DMS 273 treated with DMSO at 0.1 percent for 48 hours (cell line): ENCODE results near the gene TGFBRAP1.

Experiments used
- DNase-seq: peaks from one replicate; lab custom pipeline; 2025; lab: John Stamatoyannopoulos, UW

Gene TGFBRAP1

DNA sequence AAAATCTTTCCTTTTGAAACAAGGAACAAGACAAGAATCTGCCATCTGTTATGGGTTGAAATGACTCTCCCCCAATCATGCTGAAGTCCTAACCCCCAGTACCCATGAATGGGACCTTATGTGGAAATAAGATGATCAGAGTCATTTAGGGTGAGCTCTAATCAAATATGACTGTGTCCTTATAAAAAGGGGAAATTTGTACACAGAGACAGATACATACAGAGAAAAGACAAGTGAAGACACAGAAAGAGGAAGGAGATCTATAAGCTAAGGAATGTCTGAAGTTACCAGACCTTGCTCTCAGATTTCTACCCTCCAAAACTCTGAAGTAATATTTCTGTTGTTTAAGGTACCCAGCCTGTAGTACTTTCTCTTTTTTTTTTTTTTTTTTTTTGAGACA, 15.7 kb downstream of the TGFBRAP1 start:
- DNase-seq, result no peak

DNA sequence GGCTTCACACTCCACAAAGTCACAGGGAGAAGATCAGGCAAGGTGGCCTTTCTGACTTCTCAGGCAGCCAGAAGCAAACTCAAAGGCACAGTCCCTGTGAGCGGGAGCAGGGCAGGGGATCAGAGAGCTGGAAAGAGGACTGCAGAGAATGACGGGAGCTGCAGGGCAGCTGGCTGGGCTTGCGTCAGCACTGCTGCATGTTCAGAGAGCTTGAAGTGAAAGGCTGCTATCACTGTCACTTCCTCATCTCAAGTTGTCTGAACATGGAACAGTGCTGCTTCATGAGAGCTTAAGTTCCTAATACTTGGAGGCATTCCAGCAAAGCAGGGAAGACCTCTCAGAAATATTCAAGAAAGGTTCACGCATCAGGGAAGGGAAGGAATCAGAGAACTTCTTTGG, 20.4 kb downstream of the TGFBRAP1 start:
- no peak for DNase-seq

DNA sequence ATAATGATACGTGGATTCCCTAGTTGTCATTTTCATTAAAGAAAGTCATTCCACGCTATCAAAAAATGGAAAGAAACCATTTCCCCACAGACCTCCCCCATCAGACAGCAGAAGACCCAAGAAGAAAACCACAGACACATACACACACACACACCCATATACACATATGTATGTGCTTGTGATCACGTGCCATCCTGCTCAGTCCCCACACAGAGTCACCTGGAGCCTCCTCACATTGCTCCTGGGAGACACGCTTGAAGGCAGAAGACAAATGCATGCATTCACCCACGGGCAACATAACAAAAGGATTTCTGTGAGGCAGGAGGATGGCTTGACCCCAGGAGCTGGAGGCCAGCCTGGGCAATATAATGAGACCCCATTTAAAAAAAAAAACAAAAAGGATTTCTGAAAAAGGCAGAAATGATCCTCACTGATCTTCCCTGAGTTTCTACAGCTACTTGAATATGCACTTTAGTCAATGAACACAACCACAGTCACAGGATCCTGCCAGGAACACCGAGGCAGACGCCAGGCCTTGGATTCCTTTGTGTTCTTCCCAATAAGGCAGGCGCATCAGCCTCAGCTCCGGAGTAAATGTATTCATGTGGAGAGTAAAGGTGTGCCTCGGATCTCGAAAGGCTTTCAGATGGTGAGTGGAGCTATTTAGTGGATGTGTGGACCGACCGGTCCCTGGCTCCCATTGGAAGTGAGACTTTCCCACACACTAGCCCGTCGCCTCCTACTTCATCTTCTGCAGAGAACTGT, 21.0 kb downstream of the TGFBRAP1 start:
- no peak for DNase-seq

DNA sequence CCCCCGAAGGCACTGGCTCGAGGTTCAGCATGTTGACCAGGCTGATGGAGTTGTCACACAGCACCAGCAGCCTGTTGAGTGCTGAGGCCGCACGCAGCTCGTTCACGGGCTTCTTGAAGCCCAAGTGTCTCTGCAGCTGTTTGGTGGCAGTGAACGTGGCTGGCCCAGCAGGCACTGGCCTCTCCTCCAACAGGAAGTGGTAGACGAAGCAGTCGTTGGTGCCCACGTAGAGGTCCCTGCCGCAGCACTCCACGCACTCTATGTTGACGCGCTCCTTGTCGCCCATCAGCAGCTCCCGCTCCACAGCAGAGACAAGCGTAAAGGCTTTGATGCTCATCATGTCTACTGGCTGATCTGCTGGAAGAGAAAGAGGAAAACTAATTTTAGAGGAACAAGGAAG, 21.6 kb downstream of the TGFBRAP1 start:
- DNase-seq, result no peak

DNA sequence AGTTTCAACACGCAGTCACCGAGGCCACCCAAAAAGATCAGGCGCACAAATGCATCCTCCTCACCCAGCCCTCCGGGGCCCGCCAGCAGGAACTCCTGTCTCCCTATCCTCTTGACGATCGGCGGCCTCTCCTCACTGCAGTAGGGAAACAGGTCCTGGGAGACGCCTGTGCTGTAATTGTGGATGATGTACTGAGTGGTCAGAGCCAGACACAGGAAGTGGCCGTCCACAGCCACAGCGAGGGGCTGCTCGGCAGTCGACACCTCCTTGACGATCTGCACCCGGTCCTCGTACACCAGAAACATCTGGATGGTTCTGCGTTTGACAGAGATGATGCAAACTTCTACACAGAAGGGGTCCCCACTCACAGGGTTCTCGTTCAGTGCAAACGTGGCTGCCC, 22.0 kb downstream of the TGFBRAP1 start:
- DNase-seq, result no peak

DNA sequence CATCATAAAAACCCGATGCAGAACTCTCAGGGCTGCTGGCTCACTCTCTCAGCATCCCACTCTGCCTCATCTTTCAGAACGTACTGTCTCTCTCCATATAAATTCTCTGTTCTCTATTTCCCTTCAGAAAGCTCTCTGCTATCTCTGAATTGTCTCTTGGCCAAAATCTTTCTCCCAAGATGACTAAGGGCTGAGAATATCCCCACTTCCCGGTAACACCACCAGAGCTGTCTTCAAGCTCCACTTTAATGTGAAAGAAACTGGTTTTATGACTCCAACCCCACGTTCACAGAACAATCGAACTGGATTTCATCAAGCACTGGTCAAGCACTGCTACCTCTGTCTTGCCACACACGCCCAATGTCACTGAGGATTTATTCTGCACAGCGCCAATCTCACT, 22.4 kb downstream of the TGFBRAP1 start:
- DNase-seq, result no peak

DNA sequence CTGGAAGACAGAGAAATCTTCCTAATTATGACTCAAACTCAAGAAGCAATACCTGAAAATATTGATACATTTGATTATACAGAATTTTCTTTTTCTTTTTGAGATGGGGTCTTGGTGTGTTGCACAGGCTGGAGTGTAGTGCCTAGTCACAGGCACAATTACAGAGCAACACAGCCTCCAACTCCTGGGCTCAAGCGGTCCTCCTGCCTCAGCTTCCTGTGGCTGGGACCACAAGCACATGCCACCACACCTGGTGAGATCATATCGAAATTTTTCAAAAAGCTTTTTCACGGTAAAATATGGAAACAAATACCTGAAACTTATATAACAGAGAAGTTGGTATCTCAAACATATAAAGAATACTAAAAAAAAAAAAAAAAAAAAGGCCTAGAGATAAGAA, 27.9 kb downstream of the TGFBRAP1 start:
- DNase-seq, result no peak

DNA sequence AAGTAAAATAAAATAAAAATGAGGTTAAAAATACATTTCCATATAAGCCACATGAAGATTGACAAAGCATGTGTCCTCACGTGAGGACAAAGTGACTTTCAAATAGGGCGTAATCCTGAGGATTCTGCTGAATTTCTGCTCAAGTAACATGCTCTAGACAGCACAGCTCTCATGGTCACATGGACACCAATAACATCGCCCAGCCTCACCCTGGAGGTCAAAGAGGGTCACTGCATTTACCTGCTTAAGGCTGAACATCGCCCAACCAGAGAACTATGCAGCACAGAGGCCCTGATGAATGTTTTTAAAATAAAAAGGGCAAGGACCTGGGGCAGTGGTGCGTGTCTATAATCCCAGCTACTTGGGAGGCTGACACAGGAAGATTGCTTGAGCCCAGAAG, 30.2 kb downstream of the TGFBRAP1 start:
- DNase-seq, result no peak

DNA sequence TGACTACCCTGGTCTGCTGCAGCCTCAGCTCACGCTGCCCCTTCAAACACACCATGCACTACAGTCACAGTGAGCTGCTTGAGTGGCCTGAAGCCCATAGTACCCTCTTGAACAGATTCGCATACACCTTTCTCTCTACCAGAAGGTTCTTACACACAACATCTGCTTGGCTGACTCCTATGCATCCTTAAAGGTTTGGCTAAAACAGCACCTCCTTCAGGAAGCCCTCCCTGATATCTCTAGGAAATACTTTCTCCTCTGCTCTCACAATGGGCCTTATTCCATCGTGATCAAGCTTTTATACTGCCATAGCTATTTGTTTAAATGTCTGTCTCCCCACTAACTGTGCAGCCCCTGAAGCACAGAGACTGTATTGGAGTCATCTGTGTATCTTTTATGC, 31.5 kb downstream of the TGFBRAP1 start:
- DNase-seq, result no peak

DNA sequence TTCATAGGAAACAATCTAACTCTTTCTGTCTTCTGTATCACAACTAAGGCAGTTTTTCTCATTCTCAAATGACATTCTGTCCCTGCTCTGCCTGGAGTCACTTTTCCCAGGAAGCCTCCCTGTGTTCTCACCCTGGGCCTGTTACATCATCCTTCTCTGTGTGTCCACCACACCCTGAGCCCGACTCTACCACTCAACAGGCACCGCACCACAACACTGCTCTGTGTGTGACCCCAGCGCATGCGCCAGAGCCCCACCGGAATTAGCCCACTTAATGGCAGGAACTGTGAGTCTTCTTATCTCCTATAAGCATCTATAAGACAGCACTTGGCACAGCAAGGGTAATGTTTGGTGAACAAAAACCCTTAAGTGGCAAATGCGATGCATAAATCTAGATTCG, 32.3 kb downstream of the TGFBRAP1 start:
- DNase-seq, result no peak

DNA sequence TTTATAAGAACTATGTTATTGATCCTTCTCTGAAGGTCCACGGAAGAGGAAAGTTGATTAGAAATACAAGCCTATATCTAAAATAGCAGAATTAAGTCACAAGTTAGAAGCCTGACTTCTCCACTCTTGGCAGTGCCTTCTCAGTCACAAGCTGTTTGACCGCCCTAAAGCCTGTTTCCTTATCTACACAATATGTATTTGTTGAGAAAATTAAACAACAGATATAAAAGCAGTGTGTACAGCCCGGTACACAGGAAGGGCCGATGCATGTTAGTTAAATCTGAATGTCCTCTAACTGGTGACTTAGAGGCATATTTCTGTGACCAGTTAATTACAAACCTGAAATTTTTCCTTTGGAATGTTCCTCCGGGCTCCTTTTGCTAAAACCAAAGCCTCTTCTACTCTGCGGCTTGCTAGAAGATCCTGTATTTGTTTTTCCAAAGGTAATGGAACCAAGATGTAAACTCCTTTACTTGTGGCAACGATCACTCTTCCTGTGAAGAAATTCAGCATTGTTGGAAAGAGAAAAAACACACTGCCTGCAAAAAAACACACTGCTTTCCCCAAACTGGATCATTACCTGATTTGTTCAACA, 33.4 kb downstream of the TGFBRAP1 start:
- no peak for DNase-seq

DNA sequence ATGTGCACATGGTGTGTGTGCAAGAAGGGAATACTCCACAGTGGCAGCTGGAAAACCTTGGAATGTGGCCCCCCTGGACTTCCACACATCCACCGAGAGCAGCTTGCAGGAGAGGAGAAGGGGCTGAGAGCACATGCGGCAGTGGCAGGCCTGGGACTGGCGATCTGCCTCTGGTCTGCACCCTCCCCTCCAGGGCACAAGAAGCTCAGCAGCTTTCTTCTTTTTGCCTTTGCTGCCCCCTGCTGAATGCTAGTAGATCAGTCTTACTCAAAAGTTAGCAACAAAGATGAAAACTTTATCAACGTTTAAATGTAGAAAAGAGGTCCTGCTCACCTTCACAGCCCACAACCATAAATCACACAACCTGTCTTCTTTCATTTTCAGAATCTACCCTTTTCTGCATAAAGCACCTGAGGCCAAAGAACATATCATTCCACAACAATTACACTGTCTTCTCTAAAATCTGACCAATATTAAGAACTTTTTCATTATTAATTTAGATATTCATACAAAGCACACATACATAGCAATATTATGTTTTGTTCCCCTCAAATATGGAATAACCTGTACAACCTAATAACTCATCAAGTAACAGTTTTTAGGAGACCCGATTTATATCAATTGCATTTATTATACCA, 34.6 kb downstream of the TGFBRAP1 start:
- DNase-seq, result peak; percentile 22

DNA sequence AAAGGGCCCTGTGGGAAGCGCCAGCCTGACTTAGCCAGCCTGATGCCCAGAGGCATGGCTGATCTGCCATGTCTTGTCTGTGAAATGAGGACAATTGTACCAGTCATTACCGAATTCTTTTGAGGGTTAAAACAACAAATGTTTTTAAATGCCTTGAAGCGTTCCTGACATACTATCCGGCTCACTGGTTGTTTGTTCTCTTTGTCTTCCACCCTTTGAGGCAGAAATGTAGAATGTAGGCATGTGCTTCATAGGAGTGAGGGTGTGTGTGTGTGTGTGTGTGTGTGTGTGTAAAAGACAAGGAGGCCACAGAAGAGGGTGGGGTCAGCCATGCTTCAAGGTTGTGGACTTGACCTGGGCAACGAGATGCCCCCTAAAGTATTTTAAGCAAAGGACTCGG, 35.5 kb downstream of the TGFBRAP1 start:
- DNase-seq, result no peak

DNA sequence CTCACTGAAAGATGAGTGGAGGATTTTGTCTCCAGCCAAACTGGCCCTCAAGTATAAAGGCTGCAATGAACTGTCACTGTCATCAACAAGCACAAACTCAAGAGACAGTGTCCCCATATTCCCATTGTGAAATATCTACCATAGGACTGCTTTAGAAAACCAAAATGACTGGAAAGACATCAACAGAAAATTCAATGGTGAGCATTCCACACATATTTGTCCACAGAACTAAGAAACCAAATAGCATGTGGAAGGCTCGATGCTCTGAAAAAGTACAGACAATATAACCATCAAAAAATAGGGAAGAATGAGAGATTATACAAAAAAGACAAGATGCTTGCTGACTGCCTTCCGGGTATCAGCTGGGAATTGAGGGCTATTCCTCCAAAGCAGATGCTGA, 37.6 kb downstream of the TGFBRAP1 start:
- DNase-seq, result no peak

DNA sequence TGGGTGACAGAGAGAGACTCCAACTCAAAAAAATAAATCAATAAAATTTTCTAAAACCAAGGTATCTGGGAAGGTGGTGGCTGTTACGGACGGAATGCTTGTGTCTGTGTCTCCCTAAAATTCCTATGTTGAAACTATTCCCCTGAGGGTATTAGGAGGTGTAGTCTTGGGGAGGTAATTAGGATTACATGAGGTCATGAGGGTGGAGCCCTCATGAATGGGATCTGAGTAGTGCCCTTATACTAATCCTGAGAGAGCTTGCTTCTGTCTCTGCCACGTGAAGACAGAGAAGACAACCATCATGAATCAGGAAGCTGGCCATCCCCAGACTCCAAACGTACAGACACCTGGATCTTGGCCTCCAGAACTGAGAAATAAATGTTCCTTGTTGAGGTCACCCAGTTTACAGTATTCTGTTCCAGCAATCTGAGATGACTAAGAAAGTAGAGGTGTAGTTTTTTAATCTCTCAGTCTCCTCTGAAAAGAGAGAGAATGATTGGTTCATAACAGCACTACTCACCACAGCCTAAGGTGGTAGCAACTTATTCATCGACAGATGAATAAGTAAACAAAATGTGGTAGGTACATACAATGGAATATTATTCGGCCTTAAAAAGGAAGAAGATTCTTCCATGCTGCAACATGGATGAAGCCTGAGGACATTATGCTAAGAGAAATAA, 38.4 kb downstream of the TGFBRAP1 start:
- DNase-seq, result no peak

DNA sequence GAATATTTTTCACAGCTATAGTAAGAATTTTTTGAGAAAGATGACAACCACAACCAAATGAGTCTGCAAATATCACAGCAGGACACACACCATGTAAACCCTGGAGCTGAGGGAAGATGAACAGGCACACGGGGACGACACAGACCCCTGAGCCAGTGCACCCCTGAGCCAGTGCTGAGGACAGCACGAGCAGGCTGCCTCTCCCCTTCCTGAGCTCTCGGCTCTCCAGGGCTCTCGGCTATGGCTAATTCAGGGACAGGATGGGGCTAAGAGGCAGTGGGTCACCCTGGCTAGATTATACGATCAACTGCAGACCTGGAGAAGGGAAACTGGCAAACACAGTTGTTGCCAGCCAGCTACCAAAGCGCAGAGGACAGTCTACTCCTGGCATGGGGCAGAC, 41.4 kb downstream of the TGFBRAP1 start:
- DNase-seq, result no peak

DNA sequence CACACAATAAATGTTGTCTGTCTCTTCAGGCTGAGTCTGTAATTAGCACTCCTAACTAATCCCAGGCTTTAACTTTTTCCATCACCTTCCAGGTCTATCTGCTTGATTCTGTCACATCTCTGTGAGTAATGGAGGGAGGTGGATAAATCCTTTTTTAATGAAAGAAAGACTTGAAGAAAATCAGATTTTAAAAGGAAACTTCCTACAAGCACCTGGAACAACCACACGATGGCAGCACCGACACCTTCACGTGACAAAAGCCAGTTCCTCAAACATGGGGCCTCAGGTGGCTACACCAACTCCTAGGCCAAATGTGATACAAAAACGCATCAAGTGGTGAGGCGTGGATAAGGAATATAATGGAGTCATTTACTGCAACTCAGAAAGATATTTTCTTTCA, 41.8 kb downstream of the TGFBRAP1 start:
- no peak for DNase-seq

DNA sequence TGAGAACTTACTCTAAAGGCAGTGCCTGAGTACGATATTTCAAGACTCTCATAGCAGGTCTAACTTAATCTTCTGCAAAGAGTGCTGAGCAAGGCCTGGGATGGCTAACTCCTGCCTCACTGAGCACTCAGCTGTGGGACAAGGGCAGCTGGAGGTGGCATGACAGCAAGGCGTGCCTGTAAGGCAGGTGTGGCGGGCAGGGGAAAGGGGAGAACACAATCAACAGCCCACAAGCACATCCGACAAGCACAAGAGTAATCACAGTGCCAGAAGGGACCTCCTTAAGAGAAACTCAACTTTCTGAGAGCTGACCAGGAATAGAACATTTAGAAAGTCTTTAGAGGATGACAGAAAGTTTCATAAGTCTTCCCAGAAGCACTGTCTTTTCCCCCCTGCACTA, 46.0 kb downstream of the TGFBRAP1 start:
- DNase-seq, result no peak

DNA sequence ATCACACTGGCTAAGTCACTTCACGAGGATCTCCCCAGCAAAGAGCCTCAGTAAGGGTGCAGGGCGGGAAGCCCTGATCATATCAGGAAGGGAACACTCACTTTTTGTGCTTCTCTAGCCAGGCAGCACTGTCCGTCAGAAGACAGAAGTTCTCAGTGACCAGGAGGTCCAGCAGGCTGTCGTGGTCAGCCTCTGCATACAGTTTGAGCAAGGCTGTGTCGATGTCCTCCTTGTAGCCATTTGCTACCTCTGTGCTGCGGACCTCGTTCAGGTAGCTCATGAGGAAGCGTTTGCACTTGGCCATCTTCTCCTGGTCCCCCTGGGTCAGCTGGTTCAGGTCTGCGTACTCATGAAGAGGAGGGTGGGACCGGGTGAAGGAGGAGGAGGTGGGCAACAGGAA, 49.3 kb downstream of the TGFBRAP1 start:
- no peak for DNase-seq

DNA sequence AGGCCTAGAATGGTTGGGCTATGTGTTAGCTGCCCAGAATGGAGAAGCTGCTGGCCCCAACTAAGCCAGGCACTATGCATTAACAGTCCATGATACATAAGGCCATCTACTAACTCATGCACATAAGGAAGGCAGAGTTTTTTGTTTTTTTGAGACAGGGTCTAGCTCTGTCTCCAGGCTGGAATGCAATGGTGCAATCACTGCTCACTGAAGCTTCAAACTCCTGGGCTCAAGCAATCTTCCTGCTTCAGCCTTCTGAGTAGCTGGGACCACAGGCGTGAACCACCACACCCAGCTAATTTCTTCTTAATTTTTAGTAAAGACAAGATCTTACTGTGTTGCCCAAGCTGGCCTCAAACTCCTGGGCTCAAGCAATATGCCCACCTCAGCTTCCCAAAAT, 50.4 kb downstream of the TGFBRAP1 start:
- DNase-seq, result no peak

DNA sequence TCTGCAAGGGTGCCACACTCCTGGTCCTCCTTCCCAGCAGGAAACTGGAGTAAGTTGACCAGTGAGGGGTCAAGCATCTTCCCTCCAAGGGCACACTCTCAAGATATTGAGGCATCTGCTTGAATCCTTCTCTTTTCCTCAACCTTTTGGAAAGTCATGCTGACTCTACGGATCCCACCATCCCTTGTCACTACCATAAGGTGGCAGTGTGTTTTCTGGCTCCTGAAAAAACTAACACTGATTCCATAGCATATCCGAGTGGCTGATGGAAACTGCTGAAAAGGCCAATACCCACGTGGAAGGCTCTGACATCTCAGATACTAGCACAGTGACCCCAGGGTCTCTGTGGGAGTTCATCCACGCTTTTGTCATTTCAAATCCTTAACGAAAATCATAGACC, 50.9 kb downstream of the TGFBRAP1 start:
- DNase-seq, result no peak

DNA sequence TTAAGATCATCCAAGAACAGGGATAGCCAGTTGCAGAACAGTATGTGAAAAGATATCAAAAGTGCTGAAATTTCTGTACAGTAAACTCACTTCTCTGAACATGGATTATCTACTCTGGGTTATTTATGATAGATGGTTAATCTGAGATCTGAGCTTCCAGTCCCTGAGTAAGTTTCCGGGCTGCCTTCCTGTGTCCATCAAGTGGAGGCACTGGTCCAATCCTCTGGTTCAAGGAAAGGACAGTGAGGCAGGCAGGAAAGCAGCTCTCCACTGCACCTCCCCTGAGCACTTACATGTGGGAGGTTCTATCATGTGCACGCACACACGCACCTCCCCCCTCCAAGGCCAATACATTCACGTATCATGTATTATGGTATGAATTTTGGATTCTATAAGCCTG, 55.5 kb downstream of the TGFBRAP1 start:
- DNase-seq, result no peak

DNA sequence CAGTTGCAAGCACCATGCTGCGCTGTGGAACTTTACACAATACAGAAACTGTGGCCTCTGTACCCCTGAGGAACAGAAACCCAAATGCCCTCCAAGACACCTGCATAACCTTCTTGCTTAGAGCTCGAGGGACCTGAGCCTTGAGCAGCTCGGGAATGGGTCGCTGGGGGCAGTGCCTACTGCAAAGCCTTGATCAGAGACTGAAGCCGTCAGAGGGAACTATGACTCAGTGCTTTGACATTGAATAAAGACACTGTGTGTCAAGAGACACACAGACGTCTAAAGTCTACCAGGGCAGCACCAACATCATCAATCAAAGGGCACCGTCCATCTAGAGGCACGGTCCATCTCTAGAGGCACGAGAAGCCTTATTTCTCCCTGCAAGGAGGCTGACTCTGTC, 57.4 kb downstream of the TGFBRAP1 start:
- no peak for DNase-seq
